Progenitor cell of endocrine pancreas (in vitro differentiated cells): ENCODE data around the gene SCN4B. TPM values are rescaled to one million over a fixed set of nuclear protein-coding genes. Genes with fewer than 3 reads are reported as not detected.

Experiments used
- DNase-seq: peaks from one replicate; pipeline ENCODE4 v3.0.0; 2021; ENCODE audit warnings: low spot score; ENCODE audit not compliant: unreplicated experiment
- H3K27ac Mint-ChIP-seq: 2 replicates; pipeline ENCODE4 v1.8.0; 2021; ENCODE audit warnings: mild to moderate bottlenecking, moderate library complexity, mixed read lengths
- H3K27me3 Mint-ChIP-seq: 2 replicates; pipeline ENCODE4 v1.8.0; 2021; ENCODE audit warnings: mixed read lengths
- H3K36me3 Mint-ChIP-seq: 2 replicates; pipeline ENCODE4 v1.8.0; 2022; ENCODE audit warnings: mixed read lengths; ENCODE audit not compliant: insufficient read depth
- H3K4me1 Mint-ChIP-seq: 2 replicates; pipeline ENCODE4 v1.8.0; 2021; ENCODE audit warnings: low read depth, mixed read lengths
- H3K4me3 Mint-ChIP-seq: 2 replicates; pipeline ENCODE4 v1.8.0; 2021; ENCODE audit warnings: low read depth, mild to moderate bottlenecking, moderate library complexity, mixed read lengths
- H3K9me3 Mint-ChIP-seq: 2 replicates; pipeline ENCODE4 v1.8.0; 2021; ENCODE audit warnings: low read depth, mixed read lengths
- total RNA-seq: library from RNA; stranded (reverse); gene quantifications from 2 replicates; pipeline ENCODE4 v1.2.1, GENCODE V29; 2021
- TF ChIP-seq, protein P1 (sequence below): fragments of 200-600 bp; sonication (generic); IDR thresholded peaks from one replicate; pipeline ENCODE4 v1.5.0; 2021; ENCODE audit warnings: antibody characterized with exemption, mild to moderate bottlenecking; ENCODE audit not compliant: unreplicated experiment

Gene SCN4B
- total RNA-seq, 1 donor from 2014 or later = not detected

DNA sequence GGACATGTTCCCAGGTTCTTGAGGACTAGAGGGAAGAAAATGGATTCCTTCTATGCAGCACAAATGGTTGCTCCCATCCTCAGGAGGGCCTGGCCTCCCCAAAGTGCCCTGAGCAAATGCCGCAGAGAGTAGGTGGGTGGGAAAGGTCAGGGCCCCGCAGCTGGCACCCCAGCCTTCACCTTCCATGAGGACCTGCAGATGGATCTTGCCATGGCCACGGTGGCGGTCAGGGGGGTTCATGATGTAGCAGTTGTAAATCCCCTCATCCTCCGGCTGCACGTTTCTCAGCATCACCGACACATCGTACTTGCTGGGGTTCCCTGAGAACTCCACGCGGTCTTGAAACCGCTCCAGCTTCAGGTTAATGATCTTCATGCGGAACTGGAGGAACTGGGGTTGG lies 15.3 kb upstream of the SCN4B start:
- Mint-ChIP-seq H3K9me3 (no peaks in the 10 kb centered on the region), H3K27me3 (peaks cover 71% of the 10 kb centered on the region), H3K27ac (no peak overlapping the region), H3K36me3 (no peaks in the 10 kb centered on the region), H3K4me1 (no peaks in the 10 kb centered on the region), H3K4me3 (no peak overlapping the region)
- no peak for DNase-seq
- TF ChIP-seq, protein P1, sequence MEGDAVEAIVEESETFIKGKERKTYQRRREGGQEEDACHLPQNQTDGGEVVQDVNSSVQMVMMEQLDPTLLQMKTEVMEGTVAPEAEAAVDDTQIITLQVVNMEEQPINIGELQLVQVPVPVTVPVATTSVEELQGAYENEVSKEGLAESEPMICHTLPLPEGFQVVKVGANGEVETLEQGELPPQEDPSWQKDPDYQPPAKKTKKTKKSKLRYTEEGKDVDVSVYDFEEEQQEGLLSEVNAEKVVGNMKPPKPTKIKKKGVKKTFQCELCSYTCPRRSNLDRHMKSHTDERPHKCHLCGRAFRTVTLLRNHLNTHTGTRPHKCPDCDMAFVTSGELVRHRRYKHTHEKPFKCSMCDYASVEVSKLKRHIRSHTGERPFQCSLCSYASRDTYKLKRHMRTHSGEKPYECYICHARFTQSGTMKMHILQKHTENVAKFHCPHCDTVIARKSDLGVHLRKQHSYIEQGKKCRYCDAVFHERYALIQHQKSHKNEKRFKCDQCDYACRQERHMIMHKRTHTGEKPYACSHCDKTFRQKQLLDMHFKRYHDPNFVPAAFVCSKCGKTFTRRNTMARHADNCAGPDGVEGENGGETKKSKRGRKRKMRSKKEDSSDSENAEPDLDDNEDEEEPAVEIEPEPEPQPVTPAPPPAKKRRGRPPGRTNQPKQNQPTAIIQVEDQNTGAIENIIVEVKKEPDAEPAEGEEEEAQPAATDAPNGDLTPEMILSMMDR = no peak

GRCh38 chr11:118167253-118167652 lies 14.6 kb upstream of the SCN4B start:
- Mint-ChIP-seq H3K27me3 (peaks cover 69% of the 10 kb centered on the region), H3K9me3 (no peaks in the 10 kb centered on the region), H3K4me1 (no peaks in the 10 kb centered on the region), H3K36me3 (no peaks in the 10 kb centered on the region), H3K27ac (no peak overlapping the region), H3K4me3 (no peak overlapping the region)
- DNase-seq = no peak
- TF ChIP-seq, protein P1 = no peak

- H3K4me1 Mint-ChIP-seq = no peaks in the 10 kb centered on the region
- no peaks in the 10 kb centered on the region for H3K9me3 Mint-ChIP-seq
- H3K27ac Mint-ChIP-seq = no peak overlapping the region
- H3K4me3 Mint-ChIP-seq = no peak overlapping the region
- TF ChIP-seq, protein P1 = no peak
- DNase-seq = no peak
- H3K27me3 Mint-ChIP-seq = peaks cover 69% of the 10 kb centered on the region
- no peaks in the 10 kb centered on the region for H3K36me3 Mint-ChIP-seq
Observed at GRCh38 chr11:118166641-118167040, 14.0 kb upstream of the SCN4B start.

- Mint-ChIP-seq H3K27ac (no peak overlapping the region), H3K27me3 (peaks cover 60% of the 10 kb centered on the region), H3K4me1 (no peaks in the 10 kb centered on the region), H3K9me3 (no peaks in the 10 kb centered on the region), H3K36me3 (no peaks in the 10 kb centered on the region), H3K4me3 (no peak overlapping the region)
- TF ChIP-seq, protein P1 = no peak
- no peak for DNase-seq
Observed at GRCh38 chr11:118164885-118165284, 12.3 kb upstream of the SCN4B start.

DNA sequence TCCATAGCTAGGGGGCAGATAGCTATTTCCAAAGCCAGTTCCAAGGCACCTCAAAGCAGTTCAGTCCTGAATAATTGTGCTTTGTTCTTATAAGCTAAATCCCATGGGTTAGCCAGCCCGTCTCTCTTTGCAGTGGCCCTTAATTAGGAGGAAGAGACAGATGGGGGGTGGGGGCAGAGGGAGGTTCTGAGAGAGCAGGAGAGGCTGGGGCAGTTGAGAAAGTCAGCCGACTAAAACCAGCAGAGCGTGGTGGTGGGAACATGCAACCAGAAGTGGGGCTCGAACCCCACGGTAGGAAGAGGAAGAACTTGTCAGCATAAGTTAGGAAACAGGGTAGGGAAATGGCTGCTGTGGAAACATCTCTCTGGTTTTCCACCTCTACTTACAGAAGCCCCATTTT lies 10.9 kb upstream of the SCN4B start:
- Mint-ChIP-seq H3K4me1 (no peaks in the 10 kb centered on the region), H3K36me3 (no peaks in the 10 kb centered on the region), H3K27me3 (peaks cover 60% of the 10 kb centered on the region), H3K9me3 (no peaks in the 10 kb centered on the region), H3K4me3 (no peak overlapping the region), H3K27ac (no peak overlapping the region)
- TF ChIP-seq, protein P1 = no peak
- no peak for DNase-seq
